Measurements from ENCODE around the gene TXNL4A.

- TF ChIP-seq CTCF (IDR thresholded peaks at IDR 0.05; ENCODE audit: insufficient read depth, low read length): no peak
- TF ChIP-seq POLR2AphosphoS5 (IDR thresholded peaks at IDR 0.05; ENCODE audit: low read depth): 0 out of 2 replicates have a peak, but pooled peaks have one; percentile 2
- no peak for TF ChIP-seq REST (IDR thresholded peaks at IDR 0.05; ENCODE audit: insufficient replicate concordance, low read depth)
- no peak for TF ChIP-seq SPI1 (IDR thresholded peaks at IDR 0.05; ENCODE audit: borderline replicate concordance, low read depth)
Measured at GRCh38 chr18:79983253-79983652, 5.1 kb downstream of the TXNL4A start.

Data from HL-60 (cell line).